K562 (cell line): Measurements from ENCODE around the gene SLIT1.

Source experiments
- ETS2 ChIP-seq: IDR thresholded peaks from 2 replicates; pipeline ENCODE4 v1.6.1; 2016; ENCODE audit warnings: borderline replicate concordance, missing genetic modification characterization, mild to moderate bottlenecking, moderate library complexity, missing compliant biosample characterization; ENCODE audit not compliant: poor library complexity, severe bottlenecking
- POLR2A ChIP-seq: fragments of 450-650 bp; conservative IDR thresholded peaks from 2 replicates; pipeline ENCODE4 v1.6.1; 2016
- POLR2AphosphoS5 ChIP-seq: IDR thresholded peaks from 2 replicates; pipeline ENCODE4 v1.6.1; 2011; ENCODE audit warnings: mild to moderate bottlenecking, low read depth, low read length, moderate library complexity; ENCODE audit not compliant: control insufficient read depth, insufficient read depth
- SMARCA5 ChIP-seq: fragments of 450-650 bp; IDR thresholded peaks from 2 replicates; pipeline ENCODE4 v1.6.1; 2016
- TAF1 ChIP-seq: IDR thresholded peaks from 2 replicates; pipeline ENCODE4 v1.6.1; 2011; ENCODE audit warnings: mild to moderate bottlenecking, low read length, moderate library complexity; ENCODE audit not compliant: insufficient read depth, control insufficient read depth, severe bottlenecking; ENCODE audit errors: extremely low read depth
- TAL1 ChIP-seq: fragments of 450-650 bp; IDR thresholded peaks from 2 replicates; pipeline ENCODE4 v1.6.1; 2016; ENCODE audit warnings: mild to moderate bottlenecking
- TBL1XR1 ChIP-seq, 2 experiments: IDR thresholded peaks; 2 replicates each; pipeline ENCODE4 v1.6.1; 2012; ENCODE audit warnings: improper control_type of control experiment in 2 of 2, low read length in 2 of 2, mild to moderate bottlenecking in 1 of 2
- TF ChIP-seq, protein P1 (sequence below), 2 experiments: fragments of 450-650 bp in 1 of 2; sonication (generic) in 1 of 2; formaldehyde crosslinking in 1 of 2; IDR thresholded peaks in 1 of 2; conservative IDR thresholded peaks in 1 of 2; 2 replicates each; pipeline versions ENCODE4 v1.6.1 to v1.8.1; 2016 to 2023; ENCODE audit warnings: mild to moderate bottlenecking in 2 of 2, moderate library complexity in 2 of 2, inconsistent platforms in 1 of 2, missing genetic modification reagents in 1 of 2
- TF ChIP-seq, protein P2 (sequence below): fragments of 450-650 bp; conservative IDR thresholded peaks from 2 replicates; pipeline ENCODE4 v1.6.1; 2016; ENCODE audit warnings: missing genetic modification characterization, low read depth, mild to moderate bottlenecking, control low read depth, missing compliant biosample characterization
- TF ChIP-seq, protein P3 (sequence below), 3 experiments: IDR thresholded peaks in 2 of 3; conservative IDR thresholded peaks in 1 of 3; 2 replicates each; pipeline ENCODE4 v1.5.1; 2011 to 2012; ENCODE audit warnings: low read length in 3 of 3, mild to moderate bottlenecking in 3 of 3, control low read depth in 2 of 3, improper control_type of control experiment in 1 of 3, inconsistent platforms in 1 of 3, low read depth in 1 of 3, mixed read lengths in 1 of 3, moderate library complexity in 1 of 3; ENCODE audit not compliant: insufficient read depth in 2 of 3

DNA sequence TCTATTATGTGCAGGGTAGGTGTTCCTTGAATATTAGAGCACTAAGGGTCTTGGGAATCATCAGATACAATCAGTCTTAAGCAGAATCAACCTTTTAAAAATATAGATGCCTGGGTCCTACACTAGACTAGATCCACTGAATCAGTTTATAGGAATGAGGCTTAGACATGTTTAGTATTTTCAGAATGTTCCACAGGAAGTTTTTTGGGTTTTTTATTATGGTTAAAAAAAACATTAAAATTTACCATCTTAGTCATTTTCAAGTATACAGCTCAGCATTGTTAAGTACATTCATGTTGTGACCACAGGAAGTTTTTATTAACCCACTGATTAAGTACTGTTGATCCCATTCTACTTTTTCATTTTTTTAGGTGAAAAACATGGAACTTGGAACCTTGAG lies 217.9 kb downstream of the SLIT1 start:
- TF ChIP-seq TBL1XR1 (IDR thresholded peaks at IDR 0.05; ENCODE audit: low read length in 2 of 2) (no peak), POLR2AphosphoS5 (no peak), SMARCA5 (no peak), TAL1 (no peak), POLR2A (no peak), ETS2 (tag) (no peak), TAF1 (no peak)
- TF ChIP-seq, protein P1, sequence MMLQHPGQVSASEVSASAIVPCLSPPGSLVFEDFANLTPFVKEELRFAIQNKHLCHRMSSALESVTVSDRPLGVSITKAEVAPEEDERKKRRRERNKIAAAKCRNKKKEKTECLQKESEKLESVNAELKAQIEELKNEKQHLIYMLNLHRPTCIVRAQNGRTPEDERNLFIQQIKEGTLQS (IDR thresholded peaks at IDR 0.05): no peak
- TF ChIP-seq, protein P1 (CRISPR knock-in tag; conservative IDR thresholded peaks at IDR 0.05): no peak
- TF ChIP-seq, protein P2, sequence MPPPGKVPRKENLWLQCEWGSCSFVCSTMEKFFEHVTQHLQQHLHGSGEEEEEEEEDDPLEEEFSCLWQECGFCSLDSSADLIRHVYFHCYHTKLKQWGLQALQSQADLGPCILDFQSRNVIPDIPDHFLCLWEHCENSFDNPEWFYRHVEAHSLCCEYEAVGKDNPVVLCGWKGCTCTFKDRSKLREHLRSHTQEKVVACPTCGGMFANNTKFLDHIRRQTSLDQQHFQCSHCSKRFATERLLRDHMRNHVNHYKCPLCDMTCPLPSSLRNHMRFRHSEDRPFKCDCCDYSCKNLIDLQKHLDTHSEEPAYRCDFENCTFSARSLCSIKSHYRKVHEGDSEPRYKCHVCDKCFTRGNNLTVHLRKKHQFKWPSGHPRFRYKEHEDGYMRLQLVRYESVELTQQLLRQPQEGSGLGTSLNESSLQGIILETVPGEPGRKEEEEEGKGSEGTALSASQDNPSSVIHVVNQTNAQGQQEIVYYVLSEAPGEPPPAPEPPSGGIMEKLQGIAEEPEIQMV (tag): no peak
- TF ChIP-seq, protein P3, sequence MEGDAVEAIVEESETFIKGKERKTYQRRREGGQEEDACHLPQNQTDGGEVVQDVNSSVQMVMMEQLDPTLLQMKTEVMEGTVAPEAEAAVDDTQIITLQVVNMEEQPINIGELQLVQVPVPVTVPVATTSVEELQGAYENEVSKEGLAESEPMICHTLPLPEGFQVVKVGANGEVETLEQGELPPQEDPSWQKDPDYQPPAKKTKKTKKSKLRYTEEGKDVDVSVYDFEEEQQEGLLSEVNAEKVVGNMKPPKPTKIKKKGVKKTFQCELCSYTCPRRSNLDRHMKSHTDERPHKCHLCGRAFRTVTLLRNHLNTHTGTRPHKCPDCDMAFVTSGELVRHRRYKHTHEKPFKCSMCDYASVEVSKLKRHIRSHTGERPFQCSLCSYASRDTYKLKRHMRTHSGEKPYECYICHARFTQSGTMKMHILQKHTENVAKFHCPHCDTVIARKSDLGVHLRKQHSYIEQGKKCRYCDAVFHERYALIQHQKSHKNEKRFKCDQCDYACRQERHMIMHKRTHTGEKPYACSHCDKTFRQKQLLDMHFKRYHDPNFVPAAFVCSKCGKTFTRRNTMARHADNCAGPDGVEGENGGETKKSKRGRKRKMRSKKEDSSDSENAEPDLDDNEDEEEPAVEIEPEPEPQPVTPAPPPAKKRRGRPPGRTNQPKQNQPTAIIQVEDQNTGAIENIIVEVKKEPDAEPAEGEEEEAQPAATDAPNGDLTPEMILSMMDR (IDR thresholded peaks at IDR 0.05 in 2 of 3, conservative IDR thresholded peaks at IDR 0.05 in 1 of 3; ENCODE audit: insufficient read depth in 2 of 3, low read depth in 1 of 3, low read length in 3 of 3): no peak
